GM06990 (cell line): ENCODE results near the gene MSANTD1.

ENCODE experiments used
- DNase-seq: peaks from one replicate; pipeline ENCODE4 v3.0.0-alpha.2; 2011; ENCODE audit not compliant: insufficient read length; ENCODE audit errors: extremely low read depth
- H3K27me3 ChIP-seq: replicated peaks from 2 replicates; pipeline ENCODE4 v1.6.0; 2011; ENCODE audit warnings: low read length; ENCODE audit not compliant: control insufficient read depth, insufficient read depth
- H3K36me3 ChIP-seq: 2 replicates; pipeline ENCODE4 v1.5.1; 2011; ENCODE audit warnings: low read length; ENCODE audit not compliant: control insufficient read depth, insufficient read depth
- H3K4me3 ChIP-seq: replicated peaks from 2 replicates; pipeline ENCODE4 v1.5.1; 2011; ENCODE audit warnings: low read depth, mild to moderate bottlenecking, control low read depth, low read length
- CTCF ChIP-seq: IDR thresholded peaks from 2 replicates; pipeline ENCODE4 v1.5.1; 2011; ENCODE audit warnings: low read length, control low read depth, mild to moderate bottlenecking, inconsistent platforms; ENCODE audit not compliant: insufficient read depth, poor library complexity, severe bottlenecking

MSANTD1 gene

GRCh38 chr4:3226944-3227343, 22.0 kb upstream of the MSANTD1 start:
- Histone ChIP-seq H3K4me3 (no peak overlapping the region), H3K36me3 (peaks cover 57% of the 10 kb centered on the region), H3K27me3 (no peaks in the 10 kb centered on the region)
- no peak for DNase-seq
- TF ChIP-seq CTCF = no peak

- no peaks in the 10 kb centered on the region for H3K27me3 ChIP-seq
- no peak for TF ChIP-seq CTCF
- H3K36me3 ChIP-seq = peaks cover 62% of the 10 kb centered on the region
- DNase-seq = no peak
- no peak overlapping the region for H3K4me3 ChIP-seq
Measured at GRCh38 chr4:3227878-3228675, 20.9 kb upstream of the MSANTD1 start.

GRCh38 chr4:3228881-3229280, 20.1 kb upstream of the MSANTD1 start:
- Histone ChIP-seq H3K27me3 (no peaks in the 10 kb centered on the region), H3K4me3 (no peak overlapping the region), H3K36me3 (peaks cover 62% of the 10 kb centered on the region)
- TF ChIP-seq CTCF = no peak
- DNase-seq = no peak

GRCh38 chr4:3229328-3229727, 19.6 kb upstream of the MSANTD1 start:
- peaks cover 65% of the 10 kb centered on the region for H3K36me3 ChIP-seq
- DNase-seq = no peak
- no peak overlapping the region for H3K4me3 ChIP-seq
- no peak for TF ChIP-seq CTCF
- H3K27me3 ChIP-seq = no peaks in the 10 kb centered on the region

GRCh38 chr4:3229964-3230363, 19.0 kb upstream of the MSANTD1 start:
- no peak for TF ChIP-seq CTCF
- Histone ChIP-seq H3K27me3 (no peaks in the 10 kb centered on the region), H3K36me3 (peaks cover 68% of the 10 kb centered on the region), H3K4me3 (no peak overlapping the region)
- no peak for DNase-seq
